Endodermal cell (in vitro differentiated cells): Measurements from ENCODE around the gene LRRC25. TPM values are rescaled to one million over a fixed set of nuclear protein-coding genes. Genes with fewer than 3 reads are reported as not detected.

ENCODE experiments used
- DNase-seq: peaks from one replicate; pipeline ENCODE4 v3.0.0-alpha.2; 2017
- H3K27ac ChIP-seq: 2 replicates; pipeline ENCODE4 v1.5.1; 2013; ENCODE audit warnings: mild to moderate bottlenecking, low read depth, low read length, moderate library complexity
- H3K27me3 ChIP-seq: 2 replicates; pipeline ENCODE4 v1.6.1; 2013; ENCODE audit warnings: mild to moderate bottlenecking, low read length, moderate library complexity; ENCODE audit not compliant: insufficient read depth, control insufficient read depth, poor library complexity, severe bottlenecking
- H3K36me3 ChIP-seq: 2 replicates; pipeline ENCODE4 v1.7.0; 2013; ENCODE audit warnings: mild to moderate bottlenecking, low read length, moderate library complexity; ENCODE audit not compliant: control insufficient read depth, insufficient read depth
- H3K4me1 ChIP-seq: one replicate; pipeline ENCODE4 v1.7.0; 2013; ENCODE audit warnings: low read length; ENCODE audit not compliant: control insufficient read depth, insufficient read depth
- H3K4me3 ChIP-seq: 2 replicates; pipeline ENCODE4 v1.5.1; 2013; ENCODE audit warnings: mild to moderate bottlenecking, low read length, moderate library complexity
- H3K9ac ChIP-seq: 2 replicates; pipeline ENCODE4 v1.6.1; 2013; ENCODE audit warnings: mild to moderate bottlenecking, low read length, moderate library complexity; ENCODE audit not compliant: poor library complexity, severe bottlenecking; ENCODE audit errors: extremely low read depth
- H3K9me3 ChIP-seq: 2 replicates; pipeline ENCODE4 v1.6.1; 2013; ENCODE audit warnings: mild to moderate bottlenecking, low read length, moderate library complexity; ENCODE audit not compliant: control insufficient read depth
- H3K27ac Mint-ChIP-seq: 2 replicates; pipeline ENCODE4 v1.8.0; 2020; ENCODE audit warnings: mixed read lengths
- H3K27me3 Mint-ChIP-seq: 2 replicates; pipeline ENCODE4 v1.8.0; 2021; ENCODE audit warnings: mild to moderate bottlenecking, mixed read lengths; ENCODE audit not compliant: insufficient read depth
- H3K36me3 Mint-ChIP-seq: 2 replicates; pipeline ENCODE4 v1.8.0; 2020; ENCODE audit warnings: low read depth, mixed read lengths
- H3K4me1 Mint-ChIP-seq: 2 replicates; pipeline ENCODE4 v1.8.0; 2020; ENCODE audit warnings: mixed read lengths
- H3K4me3 Mint-ChIP-seq: 2 replicates; pipeline ENCODE4 v1.8.0; 2020; ENCODE audit warnings: mild to moderate bottlenecking, moderate library complexity, mixed read lengths
- H3K9me3 Mint-ChIP-seq: 2 replicates; pipeline ENCODE4 v1.8.0; 2020; ENCODE audit warnings: mild to moderate bottlenecking, mixed read lengths
- WGBS, 2 experiments: methylation state at CpG; one replicate each; pipeline versions ENCODE4 v1.1.5 to v1.1.7; 2013; ENCODE audit warnings: missing lambda C conversion rate in 2 of 2, mixed read lengths in 1 of 2; ENCODE audit not compliant: insufficient coverage in 1 of 2, insufficient read length in 1 of 2; 5-methylcytosine and 5-hydroxymethylcytosine counted together
- total RNA-seq, 2 donors: library from RNA; stranded (reverse); fragmentation: NEBNext Ultra II Directional in 1 of 2; extraction: Animal tissue kit (Norgen Biotek cat#: 25700) in 1 of 2; gene quantifications; 2 replicates in 1 of 2; 3 replicates in 1 of 2; pipeline ENCODE4 v1.2.1, GENCODE V29; 2021
- TF ChIP-seq, protein P1 (sequence below): fragments of 200-600 bp; sonication (generic); conservative IDR thresholded peaks from 2 replicates; pipeline ENCODE4 v1.5.0; 2021; ENCODE audit warnings: antibody characterized with exemption, mild to moderate bottlenecking

Gene LRRC25
- total RNA-seq, 2 donors from 2014 or later: not detected

DNA sequence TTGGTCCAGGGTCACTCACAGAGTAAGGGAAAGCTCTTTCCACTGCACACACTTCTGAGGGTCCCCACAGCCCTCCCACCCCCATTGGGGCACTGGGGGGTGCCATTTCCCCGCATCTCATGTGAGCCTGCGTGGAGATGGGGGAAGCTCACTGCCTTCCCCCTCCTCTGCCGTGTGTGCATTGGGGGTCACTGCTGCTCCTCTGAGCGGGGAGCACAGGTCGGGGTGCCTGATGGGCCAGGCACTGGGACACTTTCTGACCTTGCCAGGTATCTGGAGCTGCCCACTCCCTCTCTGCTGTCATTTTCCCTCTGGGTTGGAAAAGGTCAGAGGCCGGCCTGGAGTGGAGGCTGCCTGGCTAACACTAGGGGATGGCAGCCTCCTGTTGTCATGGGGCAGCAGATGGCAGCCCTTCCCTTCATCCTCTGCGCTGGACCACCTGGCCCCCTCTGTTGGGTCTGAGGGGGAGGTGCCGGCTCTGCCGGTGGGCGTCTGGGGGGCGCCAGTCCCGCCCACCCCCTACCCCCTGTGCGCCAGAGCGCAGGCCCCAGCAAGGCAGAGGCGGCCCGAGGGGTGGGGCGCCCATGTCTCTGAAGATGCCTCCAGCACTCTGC is 30.9 kb upstream of the LRRC25 start:
- 54 to 94% methylated on average over 6 to 17 of the region's 17 CpGs for WGBS, 2 experiments
- H3K9me3 ChIP-seq: no peaks in the 10 kb centered on the region
- TF ChIP-seq, protein P1, sequence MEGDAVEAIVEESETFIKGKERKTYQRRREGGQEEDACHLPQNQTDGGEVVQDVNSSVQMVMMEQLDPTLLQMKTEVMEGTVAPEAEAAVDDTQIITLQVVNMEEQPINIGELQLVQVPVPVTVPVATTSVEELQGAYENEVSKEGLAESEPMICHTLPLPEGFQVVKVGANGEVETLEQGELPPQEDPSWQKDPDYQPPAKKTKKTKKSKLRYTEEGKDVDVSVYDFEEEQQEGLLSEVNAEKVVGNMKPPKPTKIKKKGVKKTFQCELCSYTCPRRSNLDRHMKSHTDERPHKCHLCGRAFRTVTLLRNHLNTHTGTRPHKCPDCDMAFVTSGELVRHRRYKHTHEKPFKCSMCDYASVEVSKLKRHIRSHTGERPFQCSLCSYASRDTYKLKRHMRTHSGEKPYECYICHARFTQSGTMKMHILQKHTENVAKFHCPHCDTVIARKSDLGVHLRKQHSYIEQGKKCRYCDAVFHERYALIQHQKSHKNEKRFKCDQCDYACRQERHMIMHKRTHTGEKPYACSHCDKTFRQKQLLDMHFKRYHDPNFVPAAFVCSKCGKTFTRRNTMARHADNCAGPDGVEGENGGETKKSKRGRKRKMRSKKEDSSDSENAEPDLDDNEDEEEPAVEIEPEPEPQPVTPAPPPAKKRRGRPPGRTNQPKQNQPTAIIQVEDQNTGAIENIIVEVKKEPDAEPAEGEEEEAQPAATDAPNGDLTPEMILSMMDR: no peak
- no peak overlapping the region for H3K9ac ChIP-seq
- no peaks in the 10 kb centered on the region for H3K9me3 Mint-ChIP-seq
- peak overlapping the region; percentile 94 for H3K27ac ChIP-seq
- no peaks in the 10 kb centered on the region for H3K36me3 ChIP-seq
- peak overlapping the region; percentile 45 for H3K4me3 Mint-ChIP-seq
- peaks cover 9% of the 10 kb centered on the region for H3K27me3 Mint-ChIP-seq
- no peak overlapping the region for H3K4me3 ChIP-seq
- H3K27ac Mint-ChIP-seq: no peak overlapping the region
- H3K4me1 ChIP-seq: peaks cover 7% of the 10 kb centered on the region
- H3K4me1 Mint-ChIP-seq: peaks cover 9% of the 10 kb centered on the region
- no peaks in the 10 kb centered on the region for H3K36me3 Mint-ChIP-seq
- H3K27me3 ChIP-seq: no peaks in the 10 kb centered on the region
- DNase-seq: no peak

DNA sequence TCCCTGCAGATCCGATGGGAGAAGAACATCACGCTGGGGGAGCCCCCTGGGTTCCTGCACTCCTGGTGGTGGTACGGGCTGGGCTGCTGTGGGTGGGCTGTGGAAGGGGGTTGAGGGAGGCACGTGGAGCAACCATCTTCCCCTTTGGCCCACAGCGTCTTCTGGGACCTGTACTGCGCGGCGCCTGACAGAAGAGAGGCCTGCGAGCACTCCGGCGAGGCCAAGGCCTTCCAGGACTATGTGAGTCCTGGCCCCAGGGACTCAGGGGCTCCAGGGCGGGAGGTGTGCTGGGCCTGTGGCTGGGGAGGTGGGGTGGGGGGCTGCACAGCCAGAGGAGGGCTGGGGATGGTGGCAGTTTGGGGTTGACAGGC is 30.3 kb upstream of the LRRC25 start:
- Mint-ChIP-seq H3K27ac (no peak overlapping the region), H3K36me3 (no peaks in the 10 kb centered on the region), H3K27me3 (peaks cover 15% of the 10 kb centered on the region), H3K4me1 (peaks cover 9% of the 10 kb centered on the region), H3K9me3 (no peaks in the 10 kb centered on the region), H3K4me3 (no peak overlapping the region)
- Histone ChIP-seq H3K9ac (no peak overlapping the region), H3K9me3 (no peaks in the 10 kb centered on the region), H3K27ac (peak overlapping the region; percentile 94), H3K4me1 (peaks cover 2% of the 10 kb centered on the region), H3K4me3 (no peak overlapping the region), H3K27me3 (no peaks in the 10 kb centered on the region), H3K36me3 (no peaks in the 10 kb centered on the region)
- 94% methylated on average over 12 of the region's 12 CpGs; no CpG with 5 or more reads in 1 of the 2 experiments for WGBS, 2 experiments
- TF ChIP-seq, protein P1: no peak
- DNase-seq: no peak

DNA sequence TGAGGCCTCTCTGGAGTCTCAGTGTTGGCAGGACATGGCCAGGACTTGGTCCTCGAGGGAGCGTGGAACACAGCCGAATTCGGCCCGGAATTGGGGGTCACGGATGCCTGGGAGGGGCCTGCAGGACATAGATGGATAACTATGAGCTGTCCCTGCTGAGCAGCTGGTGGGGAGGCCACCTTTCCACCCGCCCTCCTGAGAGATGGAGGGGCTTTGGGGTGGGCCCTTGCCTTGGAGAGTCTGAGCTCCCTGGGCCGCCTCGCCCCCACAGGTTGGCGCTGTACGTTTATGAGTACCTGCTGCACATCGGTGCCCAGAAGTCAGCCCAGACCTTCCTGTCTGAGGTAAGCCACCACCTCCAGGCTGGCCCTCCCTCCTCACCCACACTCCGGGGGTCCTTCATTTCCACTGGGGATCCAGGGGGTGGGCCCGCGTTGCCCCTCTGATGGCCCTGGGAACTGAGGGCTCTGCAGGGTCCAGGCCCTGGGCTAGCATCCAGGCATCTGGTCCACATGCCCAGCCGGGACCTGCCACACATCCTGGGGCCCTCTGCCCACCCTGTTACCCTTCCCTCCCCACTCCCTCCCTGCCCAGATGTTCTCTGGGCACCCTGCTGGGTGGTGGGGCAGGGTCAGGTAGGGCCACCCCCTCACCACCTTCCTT is 29.8 kb upstream of the LRRC25 start:
- Mint-ChIP-seq H3K36me3 (no peaks in the 10 kb centered on the region), H3K4me1 (peaks cover 9% of the 10 kb centered on the region), H3K9me3 (no peaks in the 10 kb centered on the region), H3K27ac (no peak overlapping the region), H3K27me3 (peaks cover 18% of the 10 kb centered on the region), H3K4me3 (no peak overlapping the region)
- Histone ChIP-seq H3K9ac (no peak overlapping the region), H3K27me3 (no peaks in the 10 kb centered on the region), H3K36me3 (no peaks in the 10 kb centered on the region), H3K4me1 (no peaks in the 10 kb centered on the region), H3K9me3 (no peaks in the 10 kb centered on the region), H3K4me3 (no peak overlapping the region), H3K27ac (peak overlapping the region; percentile 94)
- peak; percentile 48 for DNase-seq
- 89 to 93% methylated on average over 11 to 16 of the region's 16 CpGs for WGBS, 2 experiments
- TF ChIP-seq, protein P1: no peak
